Measurements from ENCODE around the gene ZPBP2.
A peak's percentile ranks its signal among the peaks of the same experiment; 100 is the strongest.

DNA sequence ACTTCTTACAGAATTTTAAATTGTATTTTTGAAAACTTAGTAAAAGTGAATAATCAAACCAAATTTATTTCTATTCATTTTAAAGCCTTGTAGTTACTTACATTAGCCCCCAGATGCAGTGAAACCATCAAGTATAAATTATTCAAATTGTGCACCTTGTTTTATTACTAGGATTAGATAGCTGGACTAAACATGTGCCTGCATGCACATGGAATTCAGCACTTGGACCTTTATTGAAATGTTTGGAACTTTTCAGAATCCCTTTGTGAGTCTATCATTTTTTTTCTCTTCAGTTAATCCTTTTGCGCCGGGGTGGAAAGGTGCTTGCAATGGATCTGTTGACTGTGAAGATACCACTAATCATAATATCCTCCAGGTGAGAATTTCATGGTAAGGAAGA lies 4.7 kb downstream of the ZPBP2 start:
- TF ChIP-seq, protein P1, sequence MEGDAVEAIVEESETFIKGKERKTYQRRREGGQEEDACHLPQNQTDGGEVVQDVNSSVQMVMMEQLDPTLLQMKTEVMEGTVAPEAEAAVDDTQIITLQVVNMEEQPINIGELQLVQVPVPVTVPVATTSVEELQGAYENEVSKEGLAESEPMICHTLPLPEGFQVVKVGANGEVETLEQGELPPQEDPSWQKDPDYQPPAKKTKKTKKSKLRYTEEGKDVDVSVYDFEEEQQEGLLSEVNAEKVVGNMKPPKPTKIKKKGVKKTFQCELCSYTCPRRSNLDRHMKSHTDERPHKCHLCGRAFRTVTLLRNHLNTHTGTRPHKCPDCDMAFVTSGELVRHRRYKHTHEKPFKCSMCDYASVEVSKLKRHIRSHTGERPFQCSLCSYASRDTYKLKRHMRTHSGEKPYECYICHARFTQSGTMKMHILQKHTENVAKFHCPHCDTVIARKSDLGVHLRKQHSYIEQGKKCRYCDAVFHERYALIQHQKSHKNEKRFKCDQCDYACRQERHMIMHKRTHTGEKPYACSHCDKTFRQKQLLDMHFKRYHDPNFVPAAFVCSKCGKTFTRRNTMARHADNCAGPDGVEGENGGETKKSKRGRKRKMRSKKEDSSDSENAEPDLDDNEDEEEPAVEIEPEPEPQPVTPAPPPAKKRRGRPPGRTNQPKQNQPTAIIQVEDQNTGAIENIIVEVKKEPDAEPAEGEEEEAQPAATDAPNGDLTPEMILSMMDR (IDR thresholded peaks at IDR 0.05), result peak; percentile 19 to 53 (median 38)
- no peak for TF ChIP-seq POLR2A (IDR thresholded peaks at IDR 0.05)

Data from right lobe of liver (tissue), 4 donors.